HG03175 (cell line): ENCODE data around the gene IFT20.

Experiments used
- ATAC-seq: cut with Tn5 transposase; IDR thresholded peaks from one replicate; pipeline ENCODE4 v1.9.1; 2021; ENCODE audit warnings: mild to moderate bottlenecking, moderate library complexity; ENCODE audit not compliant: unreplicated experiment

Gene IFT20

GRCh38 chr17:28335201-28335958 lies at the start of gene IFT20, which contains the start of gene TNFAIP1:
IFT20 (minus strand) TSS chr17:28335472; CDS start chr17:28331985, 3,487 bp downstream.
TNFAIP1 (plus strand) TSS chr17:28335761; CDS start chr17:28339522, 3,761 bp downstream.
- ATAC-seq: peak; percentile 96

- no peak for ATAC-seq
These were observed 49.7 kb upstream of the IFT20 start for GRCh38 chr17:28385037-28385400.

- peak; percentile 84 for ATAC-seq
These were observed 49.2 kb upstream of the IFT20 start for GRCh38 chr17:28384281-28385036.

- no peak for ATAC-seq
These were observed 46.0 kb upstream of the IFT20 start for GRCh38 chr17:28381141-28381825.

- ATAC-seq: no peak
These were observed 44.8 kb upstream of the IFT20 start for GRCh38 chr17:28379814-28380801.

- ATAC-seq: no peak
These were observed 37.6 kb upstream of the IFT20 start for GRCh38 chr17:28372945-28373274.

GRCh38 chr17:28372203-28372944 lies 37.1 kb upstream of the IFT20 start:
- ATAC-seq: peak; percentile 18

GRCh38 chr17:28371245-28372202 lies 36.3 kb upstream of the IFT20 start, which contains the start of gene SARM1:
SARM1 (plus strand) TSS chr17:28371694; CDS start chr17:28372033, 339 bp downstream.
- peak; percentile 83 for ATAC-seq

- ATAC-seq: no peak
These were observed 35.5 kb upstream of the IFT20 start for GRCh38 chr17:28370744-28371103.

- ATAC-seq: no peak
These were observed 34.9 kb upstream of the IFT20 start, which contains the start of gene VTN for GRCh38 chr17:28370035-28370743. VTN (minus strand) TSS chr17:28370307; CDS start chr17:28370203, 104 bp downstream.

GRCh38 chr17:28369684-28370034 lies 34.4 kb upstream of the IFT20 start:
- no peak for ATAC-seq

GRCh38 chr17:28368915-28369683 lies 33.8 kb upstream of the IFT20 start:
- no peak for ATAC-seq

GRCh38 chr17:28368306-28368831 lies 33.1 kb upstream of the IFT20 start:
- ATAC-seq: no peak

GRCh38 chr17:28367641-28368305 lies 32.5 kb upstream of the IFT20 start:
- ATAC-seq: no peak

GRCh38 chr17:28366605-28367004 lies 31.3 kb upstream of the IFT20 start:
- ATAC-seq: no peak

GRCh38 chr17:28365487-28365886 lies 30.2 kb upstream of the IFT20 start:
- no peak for ATAC-seq
